Astrocyte (in vitro differentiated cells and primary cell): ENCODE measurements around the gene PLCB4. TPM values are rescaled to one million over a fixed set of nuclear protein-coding genes. Genes with fewer than 3 reads are reported as not detected.

Source experiments
- DNase-seq: peaks from one replicate; pipeline ENCODE4 v3.0.0-alpha.2; 2010; ENCODE audit warnings: low read depth
- FAIRE-seq: peaks from 2 replicates; lab custom pipeline; 2011; peaks lifted over from hg19 to GRCh38; lab: Jason Lieb, UNC
- H2AFZ ChIP-seq: 2 replicates; pipeline ENCODE4 v1.6.0; 2012; ENCODE audit warnings: low read depth, low read length, inconsistent platforms
- H3K27ac ChIP-seq: 2 replicates; pipeline ENCODE4 v1.5.1; 2011; ENCODE audit warnings: low read depth, low read length, inconsistent platforms
- H3K27me3 ChIP-seq: 2 replicates; pipeline ENCODE4 v1.6.0; 2011; ENCODE audit warnings: low read length, inconsistent platforms; ENCODE audit not compliant: insufficient read depth
- H3K36me3 ChIP-seq: 2 replicates; pipeline ENCODE4 v1.5.1; 2011; ENCODE audit warnings: low read length, inconsistent platforms; ENCODE audit not compliant: insufficient read depth
- H3K4me1 ChIP-seq: 2 replicates; pipeline ENCODE4 v1.5.1; 2011; ENCODE audit warnings: low read length, inconsistent platforms; ENCODE audit not compliant: insufficient read depth
- H3K4me2 ChIP-seq: 2 replicates; pipeline ENCODE4 v1.6.0; 2012; ENCODE audit warnings: low read length, inconsistent platforms
- H3K4me3 ChIP-seq: 2 replicates; pipeline ENCODE4 v1.5.1; 2011; ENCODE audit warnings: low read depth, mild to moderate bottlenecking, low read length, inconsistent platforms; ENCODE audit not compliant: insufficient read depth
- H3K79me2 ChIP-seq: 2 replicates; pipeline ENCODE4 v1.6.0; 2012; ENCODE audit warnings: mild to moderate bottlenecking, low read length, inconsistent platforms; ENCODE audit not compliant: insufficient read depth
- H3K9ac ChIP-seq: 2 replicates; pipeline ENCODE4 v1.6.0; 2012; ENCODE audit warnings: mild to moderate bottlenecking, low read length, inconsistent platforms
- H3K9me3 ChIP-seq: 2 replicates; pipeline ENCODE4 v1.5.1; 2012; ENCODE audit warnings: low read depth, mild to moderate bottlenecking, low read length, inconsistent platforms; ENCODE audit not compliant: insufficient read depth
- H4K20me1 ChIP-seq: 2 replicates; pipeline ENCODE4 v1.6.0; 2012; ENCODE audit warnings: low read length, inconsistent platforms; ENCODE audit not compliant: insufficient read depth
- H3K27ac Mint-ChIP-seq: one replicate; pipeline ENCODE4 v1.8.0; 2021; ENCODE audit warnings: mild to moderate bottlenecking, mixed read lengths; ENCODE audit not compliant: unreplicated experiment
- H3K27me3 Mint-ChIP-seq: one replicate; pipeline ENCODE4 v1.8.0; 2021; ENCODE audit warnings: low read depth, mixed read lengths; ENCODE audit not compliant: unreplicated experiment
- H3K36me3 Mint-ChIP-seq: one replicate; pipeline ENCODE4 v1.8.0; 2021; ENCODE audit warnings: low read depth, mixed read lengths; ENCODE audit not compliant: unreplicated experiment
- H3K4me1 Mint-ChIP-seq: one replicate; pipeline ENCODE4 v1.8.0; 2021; ENCODE audit warnings: low read depth, mixed read lengths; ENCODE audit not compliant: unreplicated experiment
- H3K4me3 Mint-ChIP-seq: one replicate; pipeline ENCODE4 v1.8.0; 2021; ENCODE audit warnings: mild to moderate bottlenecking, moderate library complexity, mixed read lengths; ENCODE audit not compliant: unreplicated experiment
- H3K9me3 Mint-ChIP-seq: one replicate; pipeline ENCODE4 v1.8.0; 2021; ENCODE audit warnings: mild to moderate bottlenecking, mixed read lengths; ENCODE audit not compliant: unreplicated experiment
- CTCF ChIP-seq: IDR thresholded peaks from 2 replicates; pipeline ENCODE4 v1.5.1; 2011; ENCODE audit warnings: low read depth, mild to moderate bottlenecking, inconsistent platforms, low read length, moderate library complexity; ENCODE audit not compliant: insufficient read depth
- EZH2 ChIP-seq: IDR thresholded peaks from 2 replicates; pipeline ENCODE4 v1.6.1; 2012; ENCODE audit warnings: mild to moderate bottlenecking, low read length, inconsistent platforms; ENCODE audit not compliant: insufficient read depth
- total RNA-seq: library from RNA; stranded (reverse); gene quantifications from 2 replicates; pipeline ENCODE4 v1.2.1, GENCODE V29; 2021

PLCB4 gene
- total RNA-seq, 1 donor from 2014 or later = 58.2 TPM

GRCh38 chr20:9348747-9349146 lies 279.9 kb downstream of the PLCB4 start:
- H3K36me3 ChIP-seq = no peaks in the 10 kb centered on the region
- H3K4me1 Mint-ChIP-seq = peaks cover 28% of the 10 kb centered on the region
- H3K27ac ChIP-seq = no peak overlapping the region
- H3K27me3 Mint-ChIP-seq = no peaks in the 10 kb centered on the region
- H3K9ac ChIP-seq = no peak overlapping the region
- H3K4me3 Mint-ChIP-seq = no peak overlapping the region
- H2AFZ ChIP-seq = no peak overlapping the region
- H3K36me3 Mint-ChIP-seq = peaks cover 7% of the 10 kb centered on the region
- TF ChIP-seq EZH2 (no peak), CTCF (no peak)
- FAIRE-seq = no peak
- DNase-seq = no peak
- no peaks in the 10 kb centered on the region for H3K9me3 Mint-ChIP-seq
- no peaks in the 10 kb centered on the region for H3K79me2 ChIP-seq
- H3K9me3 ChIP-seq = no peaks in the 10 kb centered on the region
- no peak overlapping the region for H3K4me3 ChIP-seq
- H3K27me3 ChIP-seq = no peaks in the 10 kb centered on the region
- H4K20me1 ChIP-seq = no peaks in the 10 kb centered on the region
- H3K4me2 ChIP-seq = no peak overlapping the region
- H3K27ac Mint-ChIP-seq = peak overlapping the region; percentile 56
- peaks cover 3% of the 10 kb centered on the region for H3K4me1 ChIP-seq

- Histone ChIP-seq H3K9ac (no peak overlapping the region), H3K27ac (no peak overlapping the region), H3K4me3 (no peak overlapping the region), H4K20me1 (no peaks in the 10 kb centered on the region), H3K4me1 (peaks cover 3% of the 10 kb centered on the region), H3K27me3 (no peaks in the 10 kb centered on the region), H2AFZ (no peak overlapping the region), H3K36me3 (no peaks in the 10 kb centered on the region), H3K9me3 (no peaks in the 10 kb centered on the region), H3K79me2 (no peaks in the 10 kb centered on the region), H3K4me2 (no peak overlapping the region)
- no peaks in the 10 kb centered on the region for H3K27me3 Mint-ChIP-seq
- no peaks in the 10 kb centered on the region for H3K9me3 Mint-ChIP-seq
- no peak for TF ChIP-seq EZH2
- peak overlapping the region; percentile 17 for H3K27ac Mint-ChIP-seq
- H3K36me3 Mint-ChIP-seq = peaks cover 7% of the 10 kb centered on the region
- FAIRE-seq (no peak), DNase-seq (no peak)
- peaks cover 30% of the 10 kb centered on the region for H3K4me1 Mint-ChIP-seq
- no peak overlapping the region for H3K4me3 Mint-ChIP-seq
Measured at GRCh38 chr20:9349249-9349648, 280.4 kb downstream of the PLCB4 start.

- Histone ChIP-seq H3K4me2 (no peak overlapping the region), H4K20me1 (no peaks in the 10 kb centered on the region), H3K9ac (no peak overlapping the region), H3K4me3 (no peak overlapping the region), H3K36me3 (no peaks in the 10 kb centered on the region), H3K27ac (no peak overlapping the region), H3K4me1 (no peaks in the 10 kb centered on the region), H2AFZ (no peak overlapping the region), H3K27me3 (no peaks in the 10 kb centered on the region), H3K9me3 (no peaks in the 10 kb centered on the region), H3K79me2 (no peaks in the 10 kb centered on the region)
- DNase-seq (no peak), FAIRE-seq (no peak)
- Mint-ChIP-seq H3K27ac (no peak overlapping the region), H3K4me3 (no peak overlapping the region), H3K27me3 (no peaks in the 10 kb centered on the region), H3K4me1 (peaks cover 21% of the 10 kb centered on the region), H3K36me3 (peaks cover 4% of the 10 kb centered on the region), H3K9me3 (no peaks in the 10 kb centered on the region)
- TF ChIP-seq CTCF = no peak
- no peak for TF ChIP-seq EZH2
Measured at GRCh38 chr20:9352739-9353138, 283.9 kb downstream of the PLCB4 start.
